HL-60 (cell line): ENCODE results near the gene LAMC2.

ENCODE experiments used
- POLR2AphosphoS5 ChIP-seq: IDR thresholded peaks from 2 replicates; pipeline ENCODE4 v1.6.1; 2012; ENCODE audit warnings: low read depth
- TF ChIP-seq, protein P1 (sequence below): IDR thresholded peaks from one replicate; pipeline ENCODE4 v1.5.1; 2011; ENCODE audit warnings: low read length, control low read depth, inconsistent platforms; ENCODE audit not compliant: insufficient read depth
- TF ChIP-seq, protein P2 (sequence below): IDR thresholded peaks from 2 replicates; pipeline ENCODE4 v1.6.1; 2012; ENCODE audit warnings: low read depth; ENCODE audit not compliant: insufficient replicate concordance

DNA sequence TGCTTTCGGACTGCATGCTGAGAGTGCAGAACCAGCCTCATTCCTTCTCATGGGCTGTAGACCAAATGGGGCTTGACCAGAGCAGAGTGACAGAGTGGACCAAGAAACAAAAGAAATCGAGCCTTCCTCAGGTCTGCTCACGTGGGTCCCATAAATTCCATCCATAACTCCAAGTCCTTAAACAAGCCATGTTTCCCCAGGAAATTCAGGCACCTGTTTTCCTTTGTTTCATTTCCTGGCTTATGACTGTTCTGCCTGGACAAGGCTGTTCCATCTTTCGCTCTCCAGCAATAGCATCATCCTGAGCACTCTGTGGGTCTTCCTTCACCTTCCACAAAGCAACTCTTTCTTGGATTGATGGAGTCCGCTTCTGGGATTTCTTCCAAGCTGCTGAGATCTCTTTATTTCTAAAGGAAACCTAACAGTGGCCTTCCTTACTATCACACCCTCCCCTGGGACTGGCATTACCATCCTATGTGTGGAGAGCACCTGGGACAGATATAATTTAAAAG is 63.9 kb downstream of the LAMC2 start:
- TF ChIP-seq, protein P1, sequence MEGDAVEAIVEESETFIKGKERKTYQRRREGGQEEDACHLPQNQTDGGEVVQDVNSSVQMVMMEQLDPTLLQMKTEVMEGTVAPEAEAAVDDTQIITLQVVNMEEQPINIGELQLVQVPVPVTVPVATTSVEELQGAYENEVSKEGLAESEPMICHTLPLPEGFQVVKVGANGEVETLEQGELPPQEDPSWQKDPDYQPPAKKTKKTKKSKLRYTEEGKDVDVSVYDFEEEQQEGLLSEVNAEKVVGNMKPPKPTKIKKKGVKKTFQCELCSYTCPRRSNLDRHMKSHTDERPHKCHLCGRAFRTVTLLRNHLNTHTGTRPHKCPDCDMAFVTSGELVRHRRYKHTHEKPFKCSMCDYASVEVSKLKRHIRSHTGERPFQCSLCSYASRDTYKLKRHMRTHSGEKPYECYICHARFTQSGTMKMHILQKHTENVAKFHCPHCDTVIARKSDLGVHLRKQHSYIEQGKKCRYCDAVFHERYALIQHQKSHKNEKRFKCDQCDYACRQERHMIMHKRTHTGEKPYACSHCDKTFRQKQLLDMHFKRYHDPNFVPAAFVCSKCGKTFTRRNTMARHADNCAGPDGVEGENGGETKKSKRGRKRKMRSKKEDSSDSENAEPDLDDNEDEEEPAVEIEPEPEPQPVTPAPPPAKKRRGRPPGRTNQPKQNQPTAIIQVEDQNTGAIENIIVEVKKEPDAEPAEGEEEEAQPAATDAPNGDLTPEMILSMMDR, result no peak
- no peak for TF ChIP-seq POLR2AphosphoS5
- TF ChIP-seq, protein P2, sequence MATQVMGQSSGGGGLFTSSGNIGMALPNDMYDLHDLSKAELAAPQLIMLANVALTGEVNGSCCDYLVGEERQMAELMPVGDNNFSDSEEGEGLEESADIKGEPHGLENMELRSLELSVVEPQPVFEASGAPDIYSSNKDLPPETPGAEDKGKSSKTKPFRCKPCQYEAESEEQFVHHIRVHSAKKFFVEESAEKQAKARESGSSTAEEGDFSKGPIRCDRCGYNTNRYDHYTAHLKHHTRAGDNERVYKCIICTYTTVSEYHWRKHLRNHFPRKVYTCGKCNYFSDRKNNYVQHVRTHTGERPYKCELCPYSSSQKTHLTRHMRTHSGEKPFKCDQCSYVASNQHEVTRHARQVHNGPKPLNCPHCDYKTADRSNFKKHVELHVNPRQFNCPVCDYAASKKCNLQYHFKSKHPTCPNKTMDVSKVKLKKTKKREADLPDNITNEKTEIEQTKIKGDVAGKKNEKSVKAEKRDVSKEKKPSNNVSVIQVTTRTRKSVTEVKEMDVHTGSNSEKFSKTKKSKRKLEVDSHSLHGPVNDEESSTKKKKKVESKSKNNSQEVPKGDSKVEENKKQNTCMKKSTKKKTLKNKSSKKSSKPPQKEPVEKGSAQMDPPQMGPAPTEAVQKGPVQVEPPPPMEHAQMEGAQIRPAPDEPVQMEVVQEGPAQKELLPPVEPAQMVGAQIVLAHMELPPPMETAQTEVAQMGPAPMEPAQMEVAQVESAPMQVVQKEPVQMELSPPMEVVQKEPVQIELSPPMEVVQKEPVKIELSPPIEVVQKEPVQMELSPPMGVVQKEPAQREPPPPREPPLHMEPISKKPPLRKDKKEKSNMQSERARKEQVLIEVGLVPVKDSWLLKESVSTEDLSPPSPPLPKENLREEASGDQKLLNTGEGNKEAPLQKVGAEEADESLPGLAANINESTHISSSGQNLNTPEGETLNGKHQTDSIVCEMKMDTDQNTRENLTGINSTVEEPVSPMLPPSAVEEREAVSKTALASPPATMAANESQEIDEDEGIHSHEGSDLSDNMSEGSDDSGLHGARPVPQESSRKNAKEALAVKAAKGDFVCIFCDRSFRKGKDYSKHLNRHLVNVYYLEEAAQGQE, result no peak
